ENCODE measurements around the gene BAIAP3.

Gene BAIAP3

DNA sequence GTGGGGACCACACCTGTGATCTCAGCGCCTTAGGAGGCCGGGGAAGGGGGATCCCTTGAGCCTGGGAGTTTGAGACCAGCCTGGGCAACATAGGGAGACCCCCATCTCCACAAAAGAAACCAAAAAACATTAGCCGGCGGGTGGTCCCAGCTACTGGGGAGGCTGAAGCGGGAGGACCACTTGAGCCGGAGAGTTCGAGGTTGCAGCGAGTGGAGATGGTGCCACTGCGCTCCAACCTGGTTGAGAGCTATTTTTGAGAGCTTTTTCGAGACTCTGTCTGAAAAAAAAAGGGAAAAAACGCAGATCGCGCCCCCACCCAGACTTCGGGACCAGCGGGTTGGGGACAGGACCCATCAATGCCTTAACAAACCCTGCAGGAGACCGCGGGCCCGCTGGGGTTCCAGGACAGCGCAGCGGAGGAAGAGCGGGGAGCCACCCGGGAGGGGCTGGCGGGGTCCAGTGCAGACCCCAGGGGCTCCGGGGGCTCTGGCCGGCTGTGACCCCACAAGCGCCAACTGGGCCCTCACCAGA, 762 bp upstream of the BAIAP3 start:
- no peak for DNase-seq (ENCODE audit: low read depth, low spot score)

DNA sequence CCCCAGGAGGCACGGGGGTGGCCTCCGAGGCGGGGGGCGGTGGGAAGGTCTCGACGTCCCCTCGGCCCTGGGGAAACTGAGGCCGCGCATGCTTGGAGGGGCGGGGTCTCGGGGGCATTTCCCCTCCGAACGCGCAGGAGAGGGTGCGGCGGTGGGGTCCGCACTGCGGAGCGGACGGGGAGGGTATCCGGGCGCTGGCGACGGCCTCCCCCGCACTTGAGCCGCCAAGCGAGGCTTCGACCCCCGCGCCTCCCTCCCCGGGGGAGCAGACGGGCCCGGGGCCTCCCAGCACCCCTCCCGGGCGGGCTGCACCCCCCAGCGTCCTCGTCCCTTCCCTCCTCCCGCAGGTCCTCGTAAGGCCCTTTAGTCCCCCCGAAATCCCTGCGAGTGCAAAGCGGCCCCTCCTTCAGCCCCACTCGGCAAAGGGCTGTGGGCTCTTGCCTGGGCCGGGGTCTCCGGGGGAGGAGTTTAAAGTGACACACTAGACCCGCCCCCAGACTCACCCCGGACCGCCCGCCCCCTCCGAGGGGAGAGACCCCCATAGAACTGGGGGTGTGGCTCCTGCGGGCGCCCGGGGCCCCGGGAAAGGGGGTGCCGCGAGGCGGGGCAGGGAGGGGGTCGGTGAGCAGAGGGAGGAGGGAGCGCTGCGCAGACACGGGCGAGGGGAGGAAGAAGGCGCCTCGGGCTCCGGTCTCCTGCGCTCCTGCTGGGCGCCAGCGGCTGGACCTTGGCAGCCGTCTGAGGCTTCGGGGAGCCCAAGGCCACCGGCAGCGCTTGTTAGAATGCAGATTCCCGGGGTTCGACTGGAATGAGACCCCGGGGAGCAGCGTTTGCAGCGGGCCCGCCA, 632 bp downstream of the BAIAP3 start:
- no peak for DNase-seq (ENCODE audit: low read depth, low spot score)

DNA sequence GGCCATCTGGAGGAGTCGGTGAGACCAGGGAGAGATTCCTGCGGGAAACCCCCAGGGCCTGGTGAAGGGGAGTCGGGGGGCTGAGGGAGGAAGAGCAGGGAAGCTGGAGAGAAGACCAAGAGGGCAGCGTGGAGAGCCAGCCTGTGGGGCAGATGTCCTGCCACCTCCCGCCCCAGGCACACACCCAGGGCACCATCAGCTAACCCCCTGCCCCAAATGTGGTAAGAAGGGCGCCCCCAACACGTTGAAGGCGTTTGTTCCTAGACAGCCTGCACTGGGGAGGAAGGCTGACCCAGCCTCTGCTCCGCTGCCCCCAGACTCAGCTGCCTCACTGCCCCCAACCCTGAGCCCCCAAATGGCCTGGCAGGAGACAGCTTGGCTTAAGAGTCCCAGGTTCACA, 1.3 kb downstream of the BAIAP3 start:
- DNase-seq (ENCODE audit: low read depth, low spot score), result no peak

DNA sequence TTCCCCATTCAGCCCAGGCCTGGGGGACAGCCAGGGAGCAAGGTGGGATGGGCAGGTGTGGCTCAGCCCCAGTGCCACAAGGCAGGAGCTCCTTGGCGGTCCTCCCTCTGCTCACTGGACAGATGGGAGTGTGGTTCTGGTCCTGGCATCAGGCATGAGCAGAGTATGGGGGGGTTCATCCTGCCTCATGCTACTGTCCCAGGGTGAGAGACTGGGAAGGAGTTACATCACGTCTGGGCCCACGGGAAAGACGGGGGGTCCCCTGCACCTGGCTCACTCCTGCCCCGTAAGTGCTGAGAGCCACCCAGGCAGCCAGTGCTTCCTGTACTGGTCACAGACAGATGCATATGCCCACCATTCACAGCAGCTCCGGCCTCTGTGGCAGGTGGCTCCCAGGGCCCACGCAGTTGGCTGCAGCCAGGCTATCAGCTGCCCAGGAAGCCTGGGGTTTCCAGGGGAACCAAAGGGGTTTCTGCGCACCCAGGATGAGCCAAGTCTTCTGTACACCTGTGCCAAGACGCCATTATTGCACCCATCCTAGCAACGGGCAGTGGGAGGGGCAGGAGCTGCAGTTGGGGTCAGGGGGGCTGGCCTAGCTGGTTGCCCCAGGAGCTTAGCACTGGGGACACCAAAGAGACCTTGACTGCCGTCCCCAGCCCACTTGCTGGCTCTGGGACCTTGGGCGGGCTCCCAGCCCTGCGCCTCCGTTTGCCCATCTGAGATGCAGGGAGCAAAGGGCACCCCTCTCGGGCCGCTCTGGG, 1.9 kb downstream of the BAIAP3 start:
- DNase-seq (ENCODE audit: low read depth, low spot score), result no peak

DNA sequence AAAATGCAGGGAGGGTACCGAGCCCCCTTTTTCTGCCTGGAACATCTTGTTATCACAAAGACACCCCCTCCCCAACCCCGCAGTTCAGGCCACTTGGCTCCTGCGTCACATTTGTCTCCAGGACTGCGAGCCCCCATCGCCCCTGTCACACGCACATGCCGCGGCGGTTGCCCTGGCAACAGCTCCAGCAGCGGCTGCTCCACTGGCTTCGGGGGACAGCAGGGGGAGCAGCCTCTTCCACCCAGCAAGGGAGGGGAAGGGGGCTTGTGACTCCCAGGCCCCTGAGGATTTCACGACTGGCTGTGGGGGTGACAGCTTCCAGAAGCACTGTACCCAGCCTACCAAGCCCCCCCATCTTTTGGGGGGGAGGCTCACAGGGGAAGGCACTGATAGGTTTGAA, 2.6 kb downstream of the BAIAP3 start:
- no peak for DNase-seq (ENCODE audit: low read depth, low spot score)

DNA sequence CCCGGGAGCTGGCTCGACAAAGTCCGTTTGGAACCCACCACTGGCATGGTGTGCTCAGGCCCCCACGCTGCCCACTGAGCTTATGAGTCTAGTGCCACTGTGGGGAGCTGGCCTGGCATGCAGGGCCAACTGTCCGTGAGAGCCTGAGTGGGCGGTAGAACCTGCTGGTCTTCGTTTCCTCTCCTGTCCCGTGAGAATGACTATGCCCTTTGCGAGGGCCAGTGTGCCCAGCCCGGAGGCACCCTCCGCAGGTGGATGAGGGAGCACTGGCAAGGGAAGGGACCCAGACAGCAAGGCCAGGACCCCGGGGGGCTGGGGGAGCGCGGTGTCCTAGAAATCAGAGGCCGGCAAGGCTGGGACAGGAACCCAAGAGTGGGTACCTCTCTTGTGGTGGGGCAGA, 3.2 kb downstream of the BAIAP3 start:
- no peak for DNase-seq (ENCODE audit: low read depth, low spot score)

DNA sequence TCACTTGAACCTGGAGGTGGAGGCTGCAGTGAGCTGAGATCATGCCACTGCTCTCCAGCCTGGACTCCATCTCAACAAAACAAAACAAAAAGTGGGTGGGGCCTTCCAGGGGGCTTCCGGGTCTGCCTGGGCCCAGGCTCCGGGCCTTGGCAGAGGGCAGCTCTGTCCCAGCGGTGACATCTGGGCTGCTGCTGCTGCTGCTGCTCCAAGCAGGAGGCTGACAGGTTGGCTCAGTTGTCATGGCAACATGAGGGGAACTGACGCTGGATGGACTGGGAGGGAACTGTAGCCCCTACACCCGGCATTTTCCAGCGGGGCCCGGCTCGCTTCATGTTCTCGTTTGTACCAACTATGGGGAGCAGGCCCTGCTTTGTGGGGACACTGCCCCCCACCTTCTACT, 4.0 kb downstream of the BAIAP3 start:
- DNase-seq (ENCODE audit: low read depth, low spot score), result no peak

DNA sequence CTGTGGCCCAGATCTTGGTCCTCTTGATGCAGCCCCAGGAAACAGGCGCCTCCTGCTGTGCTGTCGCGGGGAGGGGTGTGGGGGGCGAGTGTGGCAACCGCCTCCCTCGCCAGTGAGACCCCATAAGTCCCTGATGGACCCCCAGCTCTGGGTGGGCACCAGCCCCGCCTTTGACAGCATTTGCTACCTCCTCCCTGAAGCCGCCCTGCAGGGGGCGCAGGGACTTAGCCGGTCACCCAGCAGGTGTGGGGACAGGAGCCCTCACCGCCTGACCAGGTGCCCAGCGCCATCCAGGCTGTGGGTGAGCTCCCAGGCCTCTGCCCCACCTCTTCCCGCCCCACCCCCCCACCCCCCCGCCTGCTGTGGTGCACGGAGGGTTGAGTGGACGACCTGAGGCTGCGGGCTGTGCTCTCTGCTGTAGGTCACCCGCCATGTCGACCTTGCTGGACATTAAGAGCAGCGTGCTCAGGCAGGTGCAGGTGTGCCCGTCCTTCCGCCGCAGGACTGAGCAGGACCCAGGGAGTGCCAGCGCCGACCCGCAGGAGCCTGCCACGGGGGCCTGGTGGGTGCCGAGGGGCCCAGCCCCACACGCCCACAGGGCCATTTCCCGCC, 4.8 kb downstream of the BAIAP3 start:
- no peak for DNase-seq (ENCODE audit: low read depth, low spot score)

DNA sequence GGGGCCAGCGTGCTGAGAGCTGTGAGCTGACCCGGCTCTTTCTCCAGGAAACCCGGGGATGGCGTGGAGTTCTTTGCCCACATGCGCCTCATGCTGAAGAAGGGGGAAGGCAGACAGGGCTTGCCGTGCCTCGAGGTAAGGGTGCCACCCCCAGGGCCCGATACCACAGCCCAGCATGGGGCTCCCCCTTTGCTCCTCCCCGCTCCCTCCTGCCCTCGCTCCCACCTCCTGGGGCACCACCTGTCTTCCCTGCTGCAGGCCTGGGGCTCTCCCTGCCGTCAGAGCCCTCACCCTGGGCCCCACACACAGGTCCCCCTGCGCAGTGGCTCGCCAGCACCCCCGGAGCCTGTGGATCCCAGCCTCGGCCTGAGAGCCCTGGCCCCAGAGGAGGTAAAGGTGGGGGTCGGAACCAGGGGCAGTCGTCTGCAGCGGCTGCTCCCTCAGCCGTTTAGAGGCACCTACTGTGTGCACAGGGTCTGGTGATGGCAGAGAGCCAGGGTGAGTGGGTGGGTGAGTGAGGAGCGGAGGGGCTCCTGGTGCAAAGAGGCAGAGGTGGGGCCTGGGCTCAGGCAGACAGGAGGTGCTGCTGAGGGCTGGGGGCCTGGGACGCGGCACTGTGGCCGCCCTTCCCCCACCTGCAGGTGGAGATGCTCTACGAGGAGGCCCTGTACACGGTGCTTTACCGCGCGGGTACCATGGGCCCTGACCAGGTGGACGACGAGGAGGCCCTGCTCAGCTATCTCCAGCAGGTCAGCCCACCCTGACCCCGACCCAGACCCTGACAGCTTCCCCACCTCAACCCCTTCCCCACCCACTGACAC, 5.6 kb downstream of the BAIAP3 start:
- DNase-seq (ENCODE audit: low read depth, low spot score), result no peak

DNA sequence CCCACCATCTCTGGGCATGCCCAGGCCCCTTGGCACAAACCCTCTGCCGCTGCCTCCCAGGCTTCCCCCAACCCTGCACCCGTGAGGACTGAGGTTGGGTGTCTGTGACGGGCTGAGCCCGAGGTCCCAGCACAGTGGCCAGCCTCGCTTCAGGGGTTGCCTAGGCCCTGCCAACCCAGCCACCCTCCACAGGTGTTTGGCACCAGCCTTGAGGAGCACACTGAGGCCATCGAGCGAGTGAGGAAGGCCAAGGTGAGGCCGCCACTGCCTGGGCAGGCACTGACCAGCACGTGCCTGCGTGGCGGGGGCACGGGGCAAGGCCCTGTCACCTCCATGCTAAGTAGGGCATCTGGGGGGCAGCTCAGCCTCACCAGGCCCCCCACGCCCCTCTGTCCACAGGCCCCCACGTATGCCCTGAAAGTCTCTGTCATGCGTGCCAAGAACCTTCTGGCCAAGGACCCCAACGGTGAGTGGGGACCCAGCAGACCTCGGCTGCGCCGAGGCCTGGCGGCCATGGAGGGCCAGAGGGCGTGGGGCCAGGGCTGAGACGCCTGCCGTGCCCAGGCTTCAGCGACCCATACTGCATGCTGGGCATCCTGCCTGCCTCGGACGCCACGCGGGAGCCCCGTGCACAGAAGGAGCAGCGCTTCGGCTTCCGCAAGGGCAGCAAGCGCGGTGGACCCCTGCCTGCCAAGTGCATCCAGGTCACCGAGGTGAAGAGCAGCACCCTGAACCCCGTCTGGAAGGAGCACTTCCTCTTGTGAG, 7.5 kb downstream of the BAIAP3 start:
- no peak for DNase-seq (ENCODE audit: low read depth, low spot score)

DNA sequence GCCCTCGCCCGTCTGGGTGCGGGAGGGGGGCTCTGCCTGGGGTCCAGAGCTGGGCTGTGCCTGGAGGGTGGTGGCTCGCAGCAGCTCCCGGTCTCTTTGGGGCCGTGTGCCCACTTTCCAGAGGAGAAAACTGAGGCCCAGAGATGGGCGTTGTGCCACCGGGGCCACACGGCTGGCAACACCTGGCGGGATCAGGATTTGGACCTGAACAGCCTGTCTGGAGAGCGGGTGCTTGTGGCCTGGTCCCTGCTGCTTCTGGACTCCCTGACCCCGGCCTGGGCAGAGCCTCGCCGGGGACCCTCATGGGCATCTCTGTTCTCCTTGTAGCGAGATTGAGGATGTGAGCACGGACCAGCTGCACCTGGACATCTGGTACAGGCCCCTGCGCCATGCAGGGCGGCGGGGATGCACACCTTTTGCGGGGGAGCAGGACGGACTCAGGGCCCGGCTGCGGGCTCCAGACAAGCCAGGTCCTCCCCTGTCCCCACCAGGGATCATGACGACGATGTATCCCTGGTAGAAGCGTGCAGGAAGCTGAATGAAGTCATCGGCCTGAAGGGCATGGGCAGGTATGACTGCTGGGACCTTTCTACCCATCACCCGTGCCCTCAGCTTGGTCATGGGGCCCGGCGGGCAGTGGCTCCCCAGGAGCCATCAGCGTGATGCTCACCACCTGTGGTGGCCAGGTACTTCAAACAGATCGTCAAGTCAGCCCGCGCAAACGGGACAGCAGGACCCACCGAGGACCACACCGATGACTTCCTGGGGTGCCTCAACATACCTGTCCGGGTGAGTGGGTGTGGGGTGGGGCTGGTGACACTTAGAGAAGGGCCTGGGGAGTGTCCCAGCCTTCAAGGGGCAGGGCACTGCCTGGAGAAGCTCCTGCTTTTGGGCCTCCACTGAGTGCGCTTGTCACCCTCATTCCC, 8.3 kb downstream of the BAIAP3 start:
- no peak for DNase-seq (ENCODE audit: low read depth, low spot score)

DNA sequence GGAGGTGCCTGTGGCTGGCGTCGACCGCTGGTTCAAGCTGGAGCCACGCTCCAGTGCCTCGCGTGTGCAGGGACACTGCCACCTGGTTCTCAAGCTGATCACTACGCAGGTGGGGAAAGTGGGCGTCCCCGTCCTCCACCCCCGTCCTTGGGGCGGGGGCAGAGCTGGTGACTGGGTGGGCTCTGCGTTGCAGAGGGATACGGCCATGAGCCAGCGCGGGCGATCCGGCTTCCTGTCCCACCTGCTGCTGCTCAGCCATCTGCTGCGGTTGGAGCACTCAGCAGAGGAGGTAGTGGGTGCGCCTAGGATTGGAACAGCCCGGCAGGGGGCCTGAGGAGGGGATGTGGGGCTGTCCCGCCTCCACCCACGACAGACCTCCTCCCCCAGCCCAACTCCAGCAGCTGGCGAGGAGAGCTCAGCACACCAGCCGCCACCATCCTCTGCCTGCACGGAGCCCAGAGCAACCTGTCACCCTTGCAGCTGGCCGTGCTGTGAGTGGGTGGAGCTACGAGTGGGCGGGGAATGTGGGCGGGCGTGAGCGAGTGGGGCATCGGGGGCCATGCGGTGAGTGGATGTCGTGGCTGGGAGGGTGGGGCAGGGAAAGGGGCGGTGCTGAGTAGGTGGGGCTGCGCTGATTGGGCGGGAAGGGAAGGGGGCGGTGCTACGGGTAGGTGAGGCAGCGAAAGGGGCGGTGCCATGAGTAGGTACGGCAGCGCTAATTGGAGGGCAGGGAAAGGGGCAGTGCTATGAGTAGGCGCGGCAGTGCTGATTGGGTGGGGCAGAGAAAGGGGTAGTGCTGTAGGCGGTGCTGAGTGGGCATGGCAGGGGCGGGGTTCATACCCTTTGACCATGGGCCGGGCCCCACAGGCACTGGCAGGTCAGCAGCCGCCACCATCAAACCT, 9.3 kb downstream of the BAIAP3 start:
- peak; percentile 85 for DNase-seq (ENCODE audit: low read depth, low spot score)

DNA sequence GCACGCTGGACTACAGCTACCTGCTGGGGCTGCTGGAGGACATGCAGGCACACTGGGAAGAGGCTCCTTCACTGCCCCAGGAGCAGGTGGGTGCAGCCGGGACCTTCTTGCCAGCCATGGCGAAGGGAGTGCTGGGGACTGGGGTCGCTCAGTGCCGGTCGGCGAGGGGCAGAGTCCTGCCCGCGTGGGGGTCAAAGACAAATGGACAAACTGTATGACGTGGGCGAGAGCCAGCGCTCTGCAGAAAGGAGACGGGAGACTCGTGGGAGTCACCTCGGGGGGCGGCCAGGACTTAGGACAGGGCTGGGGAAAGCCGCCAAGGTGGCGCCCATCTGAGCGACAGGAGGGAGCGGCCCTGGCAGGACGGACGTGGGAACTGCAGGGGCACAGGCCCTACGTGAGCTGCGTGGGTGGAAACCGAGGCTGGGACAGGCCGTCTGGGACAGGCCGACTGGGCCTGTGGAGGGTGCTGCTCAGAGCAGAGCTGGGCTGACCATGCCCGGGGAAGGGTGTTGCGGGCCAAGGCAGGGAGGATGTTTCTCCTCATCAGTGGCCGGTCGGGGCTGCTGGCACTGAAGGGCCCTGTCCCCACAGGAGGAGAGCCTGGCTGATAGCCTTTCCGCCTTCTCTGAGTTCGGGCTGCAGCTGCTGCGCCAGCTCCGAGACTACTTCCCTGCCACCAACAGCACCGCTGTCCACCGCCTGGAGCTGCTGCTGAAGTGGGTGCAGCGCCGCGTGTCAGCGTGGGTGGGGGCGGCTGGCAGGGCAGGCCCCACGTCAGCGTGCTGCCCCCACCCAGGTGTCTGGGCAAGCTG, 10.2 kb downstream of the BAIAP3 start:
- DNase-seq (ENCODE audit: low read depth, low spot score), result no peak

DNA sequence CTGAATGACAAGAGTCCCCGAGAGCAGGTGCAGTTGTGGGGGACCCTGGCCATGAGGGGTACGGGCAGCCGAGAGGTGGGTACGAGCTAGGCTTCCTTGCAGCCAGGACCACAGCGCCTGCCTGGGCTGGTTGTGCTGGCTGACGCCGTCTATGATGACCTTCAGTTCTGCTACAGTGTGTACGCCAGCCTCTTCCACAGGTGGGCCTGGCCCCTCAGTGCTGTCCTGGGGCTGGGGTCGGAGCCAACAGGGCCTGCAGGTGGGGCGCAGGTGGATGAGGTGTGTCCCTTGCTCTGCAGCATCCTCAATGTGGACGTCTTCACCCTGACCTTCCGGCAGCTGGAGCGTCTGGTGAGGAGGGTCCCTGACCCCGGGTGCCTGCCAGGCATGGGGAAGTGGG, 11.1 kb downstream of the BAIAP3 start:
- DNase-seq (ENCODE audit: low read depth, low spot score), result no peak

DNA sequence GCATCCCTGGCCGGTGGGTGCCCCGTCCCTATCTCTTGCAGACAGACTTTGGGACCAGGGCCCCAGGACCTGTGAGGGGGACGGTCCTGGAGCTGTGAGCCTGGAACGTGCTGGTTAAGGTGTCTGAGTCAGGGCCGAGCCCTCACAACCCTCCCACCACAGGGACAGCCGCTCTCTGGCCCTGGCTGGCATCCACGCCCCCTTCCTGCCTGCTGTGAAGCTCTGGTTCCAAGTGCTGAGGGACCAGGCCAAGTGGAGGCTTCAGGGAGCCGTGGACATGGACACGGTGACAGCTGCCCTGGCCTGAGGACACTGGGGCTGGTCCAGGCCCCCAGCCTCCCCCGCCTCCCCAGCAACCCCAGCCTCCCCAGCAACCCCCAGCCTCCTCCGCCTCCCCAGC, 11.6 kb downstream of the BAIAP3 start:
- DNase-seq (ENCODE audit: low read depth, low spot score), result no peak

DNA sequence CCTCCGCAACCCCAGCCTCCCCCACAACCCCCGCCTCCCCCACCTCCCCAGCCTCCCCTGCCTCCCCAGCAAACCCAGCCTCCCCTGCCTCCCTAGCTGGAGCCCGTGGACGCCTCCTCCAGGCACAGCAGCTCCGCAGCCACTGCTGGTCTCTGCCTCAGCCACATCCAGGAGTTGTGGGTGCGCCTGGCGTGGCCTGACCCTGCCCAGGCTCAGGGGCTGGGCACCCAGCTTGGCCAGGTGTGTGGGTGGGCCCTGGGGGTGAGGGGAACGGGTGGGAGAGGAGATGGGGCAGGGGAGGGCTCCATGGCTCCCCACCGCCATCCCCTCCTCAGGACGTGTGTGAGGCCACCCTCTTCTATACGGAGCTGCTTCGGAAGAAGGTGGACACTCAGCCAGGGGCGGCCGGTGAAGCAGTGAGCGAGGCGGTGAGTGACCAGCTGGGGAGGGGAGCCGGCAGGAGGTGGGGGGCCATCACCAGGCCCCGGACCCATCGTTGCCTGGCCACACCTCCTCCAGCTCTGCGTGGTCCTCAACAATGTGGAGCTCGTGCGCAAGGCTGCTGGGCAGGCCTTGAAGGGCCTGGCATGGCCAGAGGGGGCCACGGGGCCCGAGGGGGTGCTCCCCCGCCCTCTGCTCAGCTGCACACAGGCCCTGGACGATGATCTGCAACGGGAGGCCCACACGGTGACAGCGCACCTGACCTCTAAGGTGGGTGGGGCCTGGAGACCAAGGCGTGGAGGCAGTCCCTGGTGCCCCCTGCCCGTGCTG, 12.4 kb downstream of the BAIAP3 start:
- DNase-seq (ENCODE audit: low read depth, low spot score), result no peak
